Non-pigmented ciliary epithelial cell (primary cell): ENCODE measurements around the gene VSIG4.
"Not testable (repeated sequence)": the region's sequence is repeated elsewhere in the genome, so short reads cannot be mapped to it uniquely, and the experiment has no call there.

ENCODE experiments used
- DNase-seq: peaks from one replicate; pipeline ENCODE4 v3.0.0-alpha.2; 2010; ENCODE audit warnings: low read depth

VSIG4 gene

DNA sequence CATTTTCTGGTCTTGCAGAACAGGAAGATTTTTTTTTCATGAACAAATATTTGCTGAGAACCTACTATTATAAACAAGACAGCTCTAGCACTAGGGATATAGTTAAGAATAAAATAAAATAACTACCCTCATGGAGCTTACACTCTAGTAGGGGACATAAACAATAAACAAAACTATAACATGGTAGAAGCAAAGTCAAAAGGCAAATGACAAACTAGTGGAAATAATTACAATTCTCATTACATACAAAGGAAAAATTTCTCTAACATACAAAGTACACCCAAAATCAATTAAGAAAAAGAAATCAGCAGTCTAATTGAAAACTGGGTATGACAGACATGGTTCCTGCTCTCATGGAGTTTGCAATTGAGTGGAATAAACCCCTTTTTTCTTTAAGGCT lies 32.0 kb downstream of the VSIG4 start:
- DNase-seq: no peak

DNA sequence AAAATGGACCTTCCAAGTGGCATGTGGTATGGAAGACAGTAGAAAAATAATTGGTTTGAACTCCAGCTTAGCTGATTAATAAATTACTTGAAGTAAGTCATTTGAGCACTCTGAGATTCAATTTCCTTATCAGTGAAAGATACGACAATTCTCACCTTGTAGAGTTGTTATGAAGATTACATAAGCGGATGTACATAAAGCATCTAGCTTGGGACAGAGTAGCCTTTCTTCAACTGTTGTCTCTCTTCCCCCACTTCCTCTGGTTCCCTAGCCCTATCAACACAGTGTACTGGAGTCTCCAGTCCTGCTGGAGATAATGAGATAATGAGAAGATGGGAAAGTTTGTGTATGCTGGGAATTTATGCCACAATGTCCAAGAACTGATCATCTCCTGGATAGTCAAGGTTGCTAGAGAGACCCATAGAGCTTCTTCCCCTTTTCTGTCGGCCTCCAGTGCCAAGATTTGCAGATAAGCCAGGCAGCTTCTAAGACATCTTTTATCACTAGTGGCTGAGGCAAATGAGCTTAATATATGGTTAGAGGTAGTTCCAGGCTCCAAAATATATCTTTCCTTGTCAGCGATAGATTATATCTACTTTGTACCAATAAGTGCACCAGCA lies 33.9 kb downstream of the VSIG4 start:
- no peak for DNase-seq

DNA sequence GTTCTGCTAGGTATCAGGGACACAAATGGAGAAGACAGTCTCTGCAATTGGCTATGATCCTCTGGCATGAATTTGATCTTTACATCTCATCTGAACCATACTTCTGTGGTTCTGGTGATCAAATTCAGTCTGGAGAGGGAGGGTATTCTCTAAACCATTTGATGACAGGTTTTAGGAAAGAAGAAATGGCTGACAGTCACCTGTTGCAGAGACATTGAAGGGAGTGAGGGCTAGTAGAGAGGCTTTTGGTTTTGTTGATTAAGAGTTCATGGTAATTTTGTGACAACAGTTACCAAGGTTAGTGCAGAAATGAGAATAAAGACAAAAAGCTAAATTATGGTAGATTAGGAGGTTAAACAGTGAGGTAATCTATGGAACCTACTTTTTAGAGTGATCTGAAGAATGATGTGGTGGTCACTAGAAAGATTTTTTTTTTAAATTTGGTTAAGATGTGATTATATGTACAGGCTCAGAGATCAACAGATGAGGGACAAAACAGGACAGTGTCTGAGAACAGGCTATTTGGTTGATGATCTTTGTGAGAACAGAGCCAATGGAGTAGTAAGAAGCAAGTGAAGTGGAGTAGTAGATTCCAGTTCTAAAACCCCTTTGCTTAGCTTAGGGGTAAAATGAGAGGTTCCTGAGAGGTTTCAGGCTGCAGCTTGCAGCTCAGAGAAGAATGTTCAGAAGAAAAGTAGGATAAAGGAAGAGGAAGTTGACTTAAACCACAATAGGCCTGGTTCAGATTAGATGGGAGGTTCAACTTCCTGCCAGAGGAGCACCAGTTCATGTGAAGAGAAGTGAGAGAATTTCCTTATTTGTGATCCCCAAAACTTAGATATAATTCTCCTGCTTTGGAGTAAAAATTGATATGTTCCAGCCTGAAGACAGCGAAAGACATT lies 34.7 kb downstream of the VSIG4 start:
- no peak for DNase-seq

DNA sequence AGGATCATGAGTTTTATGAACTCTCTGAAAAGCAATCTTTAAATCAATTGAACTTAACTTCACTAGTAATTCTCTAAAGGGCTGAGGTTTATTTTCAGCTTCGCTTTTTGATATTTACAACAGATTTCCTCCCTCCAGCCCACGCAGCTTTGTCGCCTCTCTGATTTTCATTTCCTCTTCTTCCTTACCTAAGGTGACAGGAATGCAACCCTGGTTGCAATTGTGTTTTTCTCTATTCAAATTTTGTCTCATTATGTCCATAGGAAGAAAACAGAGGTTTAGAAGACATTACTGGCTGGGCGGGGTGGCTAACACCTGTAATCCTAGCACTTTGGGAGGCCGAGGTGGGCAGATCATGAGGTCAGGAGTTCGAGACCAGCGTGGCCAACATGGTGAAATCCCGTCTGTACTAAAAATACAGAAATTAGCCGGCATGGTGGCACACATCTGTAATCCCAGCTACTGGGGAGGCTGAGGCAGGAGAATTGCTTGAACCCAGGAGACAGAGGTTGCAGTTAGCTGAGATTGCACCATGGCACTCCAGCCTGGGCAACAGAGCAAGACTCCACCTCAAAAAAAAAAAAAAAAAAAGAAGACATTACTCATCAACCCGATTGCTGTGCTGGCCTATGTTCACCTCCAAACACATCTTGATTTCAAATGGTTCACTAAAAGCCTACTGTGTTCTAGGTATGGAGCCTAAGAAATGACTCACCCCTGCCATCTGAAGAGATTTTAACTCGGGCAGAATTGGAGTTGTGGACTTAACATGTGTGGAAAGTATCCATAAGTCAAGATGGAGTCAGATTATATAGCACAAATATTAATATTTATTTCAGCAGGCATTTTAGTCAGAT lies 36.8 kb downstream of the VSIG4 start:
- no peak for DNase-seq

DNA sequence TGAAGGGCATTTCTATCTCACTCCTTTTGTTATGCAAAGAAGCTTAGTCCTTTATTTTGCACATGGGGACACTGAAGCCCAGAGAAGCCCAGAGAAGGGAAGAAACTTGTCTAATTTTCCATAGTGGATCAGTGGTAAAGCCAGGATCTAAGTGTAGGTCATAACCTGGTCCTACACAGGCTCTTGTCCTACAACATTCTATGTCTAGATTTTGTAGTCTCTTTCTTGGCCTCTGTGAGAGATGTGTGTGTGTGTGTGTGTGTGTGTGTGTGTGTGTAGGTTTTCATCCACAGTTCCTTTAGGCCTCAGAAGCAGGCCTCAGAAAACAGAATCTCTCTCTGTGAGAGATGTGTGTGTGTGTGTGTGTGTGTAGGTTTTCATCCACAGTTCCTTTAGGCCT lies 38.3 kb downstream of the VSIG4 start:
- DNase-seq: no peak

DNA sequence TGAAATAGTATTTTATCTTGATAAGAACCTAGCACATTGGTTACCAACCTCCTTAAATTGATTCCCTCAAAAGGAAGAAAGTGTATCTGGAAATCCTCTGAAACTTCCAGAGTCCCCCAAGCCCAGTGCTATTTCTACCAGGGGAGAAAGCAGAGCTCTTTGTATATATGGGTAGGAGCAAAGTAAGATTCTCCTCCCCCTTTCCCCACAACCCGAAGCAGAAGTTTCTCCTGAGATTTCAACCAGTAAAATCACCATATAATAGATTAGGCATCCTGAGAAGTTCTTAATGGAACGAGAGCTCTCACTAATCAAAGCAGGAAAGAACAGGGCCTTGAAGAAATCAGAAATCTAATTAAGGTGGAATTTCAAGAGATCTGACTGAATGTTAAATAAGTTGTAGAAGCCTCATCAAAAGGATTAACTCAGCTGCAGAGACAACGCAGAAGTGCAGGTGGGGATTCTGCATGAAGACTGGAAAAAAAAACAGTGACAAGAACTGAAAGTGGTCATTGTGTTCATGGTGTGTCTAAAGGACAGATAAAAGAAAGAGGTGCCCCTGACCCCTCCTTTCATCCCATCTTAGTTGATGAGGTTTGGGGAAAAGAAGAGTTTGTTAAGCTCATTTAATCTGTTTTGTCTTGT lies 39.1 kb downstream of the VSIG4 start:
- no peak for DNase-seq

DNA sequence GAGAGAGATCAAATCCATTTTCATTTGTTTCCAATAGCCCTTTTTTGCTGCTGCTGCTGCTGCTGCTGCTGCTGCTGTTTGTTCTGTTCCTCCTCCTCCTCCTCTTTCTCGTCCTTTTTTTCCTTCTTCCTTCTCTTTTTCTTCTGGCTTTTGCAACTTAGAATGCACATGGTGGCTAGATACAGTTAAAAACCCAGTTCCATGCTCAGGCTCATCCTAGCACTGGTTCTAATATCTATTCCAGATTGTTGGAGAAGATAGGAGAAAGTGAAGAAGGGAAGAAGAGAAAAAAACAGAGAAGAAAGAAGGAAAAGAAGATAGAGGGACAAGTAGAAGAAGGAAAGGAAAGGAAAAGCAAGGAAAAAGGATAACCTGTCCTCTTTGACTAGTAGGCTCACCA lies 39.7 kb downstream of the VSIG4 start:
- no peak for DNase-seq

DNA sequence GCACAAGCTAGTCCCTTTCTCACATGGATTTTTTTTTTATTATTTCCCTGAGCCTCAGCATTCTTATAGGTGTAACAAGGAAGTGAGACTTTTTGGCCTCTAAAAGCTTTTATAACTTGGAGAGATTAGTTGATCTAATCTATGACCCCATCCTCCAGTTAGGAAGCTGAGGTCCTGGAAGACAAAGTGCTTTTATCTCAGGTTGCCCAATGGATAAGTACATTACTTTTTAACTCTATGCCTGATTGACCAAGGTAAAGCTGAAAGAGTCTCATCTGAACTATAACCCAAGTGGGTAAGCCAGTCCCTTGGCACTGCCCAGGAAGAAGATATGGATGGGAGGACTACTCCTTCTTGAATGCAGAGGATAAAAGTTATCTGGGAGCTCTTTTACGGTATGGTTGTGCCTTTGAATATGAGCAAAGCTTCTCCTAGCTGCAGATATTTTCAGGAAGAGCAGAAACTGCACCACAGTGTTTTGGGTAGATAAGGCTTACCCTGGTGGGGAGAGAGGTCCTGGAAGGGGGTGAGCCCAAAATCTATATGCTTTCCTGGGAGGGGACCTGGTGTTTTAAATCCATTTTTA lies 40.2 kb downstream of the VSIG4 start:
- DNase-seq: no peak

DNA sequence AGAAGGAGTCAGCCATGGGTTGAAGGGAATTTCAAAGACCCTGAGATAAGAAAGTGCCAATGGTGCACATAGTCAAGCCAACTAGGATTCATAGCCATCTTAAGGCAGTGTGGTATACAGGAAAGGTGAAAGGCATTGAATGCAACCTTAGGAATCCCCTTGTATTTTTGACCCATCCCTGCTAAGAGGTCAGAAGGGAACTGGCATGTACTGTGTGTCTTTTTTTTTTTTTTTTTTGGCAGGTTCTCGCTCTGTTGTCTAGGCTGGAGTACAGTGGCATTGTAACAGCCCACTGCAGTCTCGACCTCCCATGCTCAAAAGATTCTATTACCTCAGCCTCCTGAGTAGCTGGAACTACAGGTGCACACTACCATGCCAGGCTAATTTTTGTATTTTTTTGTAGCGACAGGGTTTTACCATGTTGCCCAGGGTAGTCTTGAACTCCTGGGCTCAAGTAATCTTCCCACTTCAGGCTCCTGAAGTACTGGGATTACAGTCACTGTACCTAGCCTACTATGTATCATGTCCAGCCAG lies 40.8 kb downstream of the VSIG4 start:
- no peak for DNase-seq

DNA sequence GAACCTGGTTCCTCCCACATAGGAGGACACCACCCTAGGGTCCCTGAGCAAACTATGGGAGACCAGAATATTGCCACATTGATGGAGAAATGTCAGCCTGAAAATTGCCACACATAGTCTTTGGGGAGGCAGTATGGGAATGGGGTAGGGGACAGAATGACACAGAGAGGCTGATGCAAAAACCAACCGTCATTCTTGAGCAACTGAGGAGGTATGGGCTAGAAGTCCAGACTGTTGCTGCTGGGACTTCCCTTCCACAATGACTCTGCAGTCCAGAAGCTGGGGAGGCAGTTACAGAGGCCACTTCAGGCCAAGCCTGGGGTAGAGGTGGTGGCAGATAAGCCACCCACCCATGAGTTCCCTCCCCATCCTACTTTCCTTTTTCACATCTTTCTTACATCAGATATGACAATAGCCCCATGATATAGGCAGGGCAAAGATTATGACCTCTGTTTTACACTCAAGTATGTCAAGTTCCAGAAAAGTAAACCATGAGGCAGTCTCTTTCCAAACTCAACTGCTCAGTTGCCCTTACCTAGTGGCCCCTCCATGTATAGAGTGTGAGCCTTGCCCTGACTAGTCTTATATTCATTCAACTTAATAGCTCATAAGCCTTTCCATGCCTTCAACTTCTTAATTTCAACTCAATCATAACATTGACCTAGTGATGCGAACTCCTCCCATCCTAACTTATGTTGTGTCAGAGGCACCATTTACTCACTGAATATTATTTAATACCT lies 41.7 kb downstream of the VSIG4 start:
- DNase-seq: no peak

DNA sequence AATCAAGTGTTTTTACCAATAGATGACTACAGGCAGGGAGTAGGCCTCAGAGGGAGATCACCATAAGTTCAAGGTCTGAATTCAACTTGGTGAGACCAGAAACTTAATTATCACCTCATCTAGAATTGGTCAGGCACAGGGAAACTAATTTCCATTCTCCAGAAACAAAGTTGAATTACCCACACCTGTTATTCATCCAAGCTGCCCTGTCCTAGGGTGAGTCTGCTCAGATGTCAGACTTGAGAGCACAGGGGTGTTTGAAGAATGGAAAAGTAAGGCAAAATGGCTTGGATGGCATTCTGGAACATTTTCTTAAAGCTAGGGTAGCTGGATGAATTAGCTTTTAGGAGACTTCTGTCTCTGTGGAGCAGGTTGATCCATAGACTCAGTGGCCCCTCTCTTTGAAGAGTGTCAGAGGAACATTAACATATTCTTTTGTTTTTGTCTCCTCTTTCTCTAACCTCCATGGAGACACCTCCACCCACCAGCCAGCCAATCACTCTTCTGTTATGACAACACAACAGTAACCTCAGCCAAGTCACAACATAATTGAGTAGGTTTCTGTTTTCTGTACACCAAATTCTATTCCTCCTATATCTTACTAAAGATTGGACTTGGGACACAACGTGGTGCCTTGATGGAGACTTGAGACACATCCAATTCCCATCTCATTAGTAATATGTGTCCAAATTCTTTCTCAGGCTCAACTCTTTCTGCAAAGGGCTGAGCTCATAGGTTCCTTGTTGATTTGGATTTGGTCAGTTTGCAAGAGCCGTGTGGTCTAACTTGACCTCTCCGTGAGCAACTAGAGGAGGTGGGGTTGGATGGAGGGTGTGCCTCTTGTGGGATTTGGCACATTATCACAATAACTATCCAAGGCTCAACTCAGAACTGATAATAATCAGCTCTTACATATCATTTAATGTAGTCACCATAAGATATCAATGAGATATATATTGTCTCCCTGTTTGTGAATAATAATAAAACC lies 45.1 kb downstream of the VSIG4 start:
- DNase-seq: no peak

DNA sequence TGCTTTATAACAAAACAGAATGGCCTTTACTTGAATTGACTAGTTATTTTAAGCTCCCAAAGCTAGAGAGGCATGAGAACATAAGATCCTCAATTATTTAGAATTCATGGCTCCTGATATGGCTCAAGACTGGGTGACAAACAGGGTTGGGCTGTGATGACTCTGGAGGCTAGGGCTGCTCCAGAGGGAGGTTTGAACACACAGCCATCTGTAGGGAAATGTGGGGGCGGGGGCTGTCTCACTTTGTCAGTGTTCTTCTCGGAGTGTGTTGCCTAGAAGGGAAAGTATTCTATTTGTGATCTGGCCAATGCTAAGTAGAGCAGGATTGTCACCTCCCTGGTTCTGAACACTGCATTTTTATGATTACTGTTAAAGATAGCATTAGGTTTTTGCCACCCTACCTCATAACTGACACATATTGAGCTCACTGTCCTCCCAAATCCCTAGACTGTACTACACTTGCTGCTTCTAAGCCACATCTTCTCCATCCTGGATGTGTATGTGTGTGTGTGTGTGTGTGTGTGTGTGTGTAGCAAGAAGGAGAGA lies 45.9 kb downstream of the VSIG4 start:
- DNase-seq: no peak

DNA sequence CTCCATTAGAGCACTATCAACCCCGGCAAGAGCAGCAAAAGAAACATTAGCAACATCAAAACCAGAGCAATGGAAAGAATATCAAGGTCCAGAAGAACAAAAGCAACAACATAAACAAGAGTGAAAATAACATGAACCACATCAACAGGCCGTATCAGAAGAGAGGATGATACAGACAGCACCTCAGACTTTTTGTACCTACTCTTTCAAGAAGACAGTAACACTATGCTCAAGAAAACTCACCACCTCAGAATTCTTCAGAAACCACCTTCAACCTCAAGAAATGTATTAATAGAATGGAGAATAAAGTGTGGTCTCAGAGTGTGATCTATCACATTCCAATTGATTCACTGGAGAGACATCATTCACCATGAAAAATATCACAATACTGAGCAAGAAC lies 46.5 kb downstream of the VSIG4 start:
- no peak for DNase-seq

DNA sequence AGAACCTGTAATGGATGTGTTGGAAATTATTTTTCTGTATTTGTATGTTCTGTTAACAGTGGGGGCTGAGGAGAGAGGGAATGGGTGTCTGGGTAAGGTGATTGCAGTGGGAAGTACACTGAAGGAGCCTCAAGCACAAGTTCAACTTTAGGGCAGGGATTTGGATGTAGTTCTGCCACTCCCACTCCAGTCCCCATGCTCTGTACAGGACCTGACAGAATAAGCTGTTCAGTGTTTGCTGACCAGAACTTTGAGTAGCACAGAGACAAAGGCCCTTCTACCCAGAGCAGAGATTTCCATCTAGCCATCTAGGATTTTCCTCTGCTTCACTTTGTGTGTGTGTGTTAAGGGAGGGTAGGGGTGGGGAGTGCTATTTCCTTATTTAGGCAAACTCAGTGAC lies 49.2 kb downstream of the VSIG4 start:
- DNase-seq: no peak

DNA sequence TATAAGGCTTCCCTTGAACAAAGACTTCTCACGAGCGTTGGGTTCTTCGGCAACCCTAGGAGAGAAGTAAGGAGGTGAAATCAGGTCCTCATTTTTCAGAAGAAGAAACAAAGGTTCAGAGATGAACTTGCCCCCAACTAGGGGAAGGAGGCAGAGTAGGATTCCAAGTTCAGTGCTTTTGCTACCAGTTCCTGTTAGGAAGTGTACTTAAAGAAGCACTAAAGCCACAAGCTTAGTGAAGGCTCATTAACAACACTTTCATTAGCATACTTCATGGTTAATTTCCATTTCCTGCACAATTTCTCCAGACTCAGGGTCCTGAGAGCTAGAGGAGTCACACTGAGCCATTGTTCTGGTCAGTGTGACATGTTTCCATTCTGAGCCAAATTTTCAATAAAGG lies 52.1 kb downstream of the VSIG4 start:
- DNase-seq: no peak

DNA sequence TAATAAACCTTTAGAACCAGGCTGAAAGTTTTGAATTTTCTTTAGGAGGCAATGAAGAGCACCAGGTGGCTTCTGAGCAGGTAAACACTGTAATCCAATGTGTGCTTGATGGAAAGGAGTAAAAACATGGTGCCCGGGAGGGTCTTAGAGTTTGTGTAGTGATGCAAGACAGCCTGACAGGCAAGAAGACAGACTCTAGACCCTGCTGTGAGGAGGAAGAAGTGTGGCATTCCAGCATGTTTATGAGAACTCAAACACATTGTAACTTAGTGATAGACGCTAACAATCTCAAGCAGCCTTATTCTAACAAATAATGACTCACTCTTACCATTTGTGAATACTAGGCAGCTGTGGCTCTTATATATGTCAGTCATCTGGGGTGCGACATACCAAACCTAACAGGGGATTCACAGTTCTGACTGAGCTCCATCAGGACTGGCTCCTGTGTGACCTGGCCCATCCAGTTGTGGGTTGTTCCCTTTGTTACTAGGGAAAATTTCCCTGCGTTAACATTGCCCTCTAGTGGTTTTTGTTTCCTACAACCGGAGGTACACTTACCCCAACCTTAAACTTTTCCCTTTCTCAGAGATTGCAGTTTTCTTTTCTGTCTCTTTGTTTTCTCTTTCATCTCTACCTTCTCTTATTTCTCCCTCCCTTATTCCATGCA lies 53.8 kb downstream of the VSIG4 start:
- DNase-seq: no peak

DNA sequence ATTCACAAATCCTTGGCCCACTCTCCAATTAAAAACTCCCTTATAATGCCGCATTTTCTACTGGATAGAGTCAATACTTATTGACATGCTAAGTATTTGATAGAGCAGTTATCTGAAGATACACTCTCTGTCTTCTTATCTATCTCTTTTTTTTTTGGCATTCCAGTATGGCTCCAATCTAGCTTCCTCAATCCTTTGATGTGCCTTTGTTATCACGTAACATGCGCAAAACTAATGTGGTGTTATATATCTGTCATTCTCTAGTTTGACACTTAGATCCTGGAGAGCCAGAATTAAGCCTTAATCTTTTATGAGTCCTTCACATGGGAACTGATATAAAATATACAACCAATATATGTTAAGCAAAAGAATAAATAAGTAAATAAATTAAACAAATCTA lies 54.7 kb downstream of the VSIG4 start:
- no peak for DNase-seq

DNA sequence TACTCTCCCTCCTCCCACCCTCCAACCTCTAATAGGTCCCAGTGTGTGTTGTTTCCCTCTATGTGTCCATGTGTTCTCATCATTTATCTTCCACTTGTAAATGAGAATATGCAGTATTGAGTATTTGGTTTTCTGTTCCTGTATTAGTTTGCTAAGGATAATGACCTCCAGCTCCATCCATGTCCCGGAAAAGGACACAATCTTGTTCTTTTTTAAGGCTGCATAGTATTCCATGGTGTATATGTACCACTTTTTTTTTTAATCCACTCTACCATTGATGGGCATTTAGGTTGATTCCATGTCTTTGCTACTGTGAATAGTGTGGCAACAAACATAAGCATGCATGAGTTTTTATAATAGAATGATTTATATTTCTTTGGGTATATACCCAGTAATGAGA lies 62.7 kb downstream of the VSIG4 start:
- not testable (repeated sequence) for DNase-seq

DNA sequence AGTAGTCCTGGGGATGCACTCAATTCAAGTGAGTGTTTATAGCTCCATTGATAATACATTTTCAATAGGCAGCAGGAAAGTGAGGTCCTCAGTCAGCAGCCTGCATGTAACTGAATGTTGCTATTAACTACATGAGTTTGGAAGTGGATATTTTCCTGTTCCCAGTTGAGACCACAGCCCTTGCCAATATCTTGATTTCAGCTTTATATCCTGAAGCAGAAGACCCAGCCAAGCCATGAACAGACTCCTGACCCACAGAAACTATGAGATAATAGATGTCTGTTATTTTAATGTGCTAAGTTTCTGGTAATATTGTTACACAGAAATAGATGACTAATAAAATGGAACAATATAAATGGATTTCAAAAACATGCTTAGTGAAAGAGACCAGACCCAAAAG lies 63.7 kb downstream of the VSIG4 start:
- no peak for DNase-seq
